ENCODE data around the gene GUCA2B. TPM values are rescaled to one million over a fixed set of nuclear protein-coding genes. Genes with fewer than 3 reads are reported as not detected.

The GUCA2B gene
- total RNA-seq, 1 donor from 2014 or later = not detected

DNA sequence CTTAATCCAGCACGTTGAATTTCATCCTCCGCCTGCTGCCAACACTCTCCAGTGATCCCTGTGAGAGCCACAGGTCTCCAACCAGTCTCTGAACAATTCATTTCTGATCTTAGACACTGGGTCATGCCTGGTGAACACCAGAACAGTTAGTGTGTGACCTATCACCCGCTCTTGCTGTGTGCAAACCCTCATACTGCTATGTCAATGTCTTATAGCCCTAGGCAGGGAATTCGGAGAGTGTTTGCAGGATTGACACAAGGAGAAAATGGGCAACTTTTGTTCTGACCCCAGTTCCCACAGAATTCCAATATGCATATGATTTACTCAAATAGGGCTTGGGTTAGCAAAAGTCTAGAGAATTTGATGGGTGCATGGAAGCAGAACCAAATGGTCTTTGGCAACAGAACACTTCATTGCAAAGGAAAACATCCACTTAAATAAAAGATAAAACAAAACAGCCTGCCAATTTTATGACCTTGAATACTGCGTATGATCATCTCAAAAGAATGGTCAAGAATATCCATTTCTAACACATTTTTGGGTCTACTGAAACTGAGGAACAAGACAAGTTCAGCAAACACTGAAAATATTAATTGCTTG, 23.0 kb upstream of the GUCA2B start:
- Mint-ChIP-seq H3K4me3 (ENCODE audit: unreplicated experiment) (no peak overlapping the region), H3K36me3 (ENCODE audit: low read depth, unreplicated experiment) (no peaks in the 10 kb centered on the region), H3K27ac (ENCODE audit: unreplicated experiment) (no peak overlapping the region), H3K9me3 (ENCODE audit: unreplicated experiment) (no peaks in the 10 kb centered on the region), H3K4me1 (ENCODE audit: low read depth, unreplicated experiment) (no peaks in the 10 kb centered on the region), H3K27me3 (ENCODE audit: low read depth, unreplicated experiment) (peaks cover 23% of the 10 kb centered on the region)
- Histone ChIP-seq H3K9me3 (ENCODE audit: insufficient read depth, low read depth, low read length) (no peaks in the 10 kb centered on the region), H3K79me2 (ENCODE audit: insufficient read depth, low read length) (no peaks in the 10 kb centered on the region), H3K4me3 (ENCODE audit: insufficient read depth, low read depth, low read length) (no peak overlapping the region), H3K27me3 (ENCODE audit: insufficient read depth, low read length) (peaks cover 5% of the 10 kb centered on the region), H3K9ac (ENCODE audit: low read length) (no peak overlapping the region), H3K4me2 (ENCODE audit: low read length) (no peak overlapping the region), H4K20me1 (ENCODE audit: insufficient read depth, low read length) (no peaks in the 10 kb centered on the region), H3K4me1 (ENCODE audit: insufficient read depth, low read length) (no peaks in the 10 kb centered on the region), H2AFZ (ENCODE audit: low read depth, low read length) (no peak overlapping the region), H3K36me3 (ENCODE audit: insufficient read depth, low read length) (no peaks in the 10 kb centered on the region), H3K27ac (ENCODE audit: low read depth, low read length) (no peak overlapping the region)
- TF ChIP-seq EZH2 (IDR thresholded peaks at IDR 0.05; ENCODE audit: insufficient read depth, low read length) (no peak), CTCF (IDR thresholded peaks at IDR 0.05; ENCODE audit: insufficient read depth, low read depth, low read length) (no peak)
- no peak for DNase-seq (ENCODE audit: low read depth)
- FAIRE-seq = no peak

- Mint-ChIP-seq H3K4me3 (ENCODE audit: unreplicated experiment) (no peak overlapping the region), H3K27me3 (ENCODE audit: low read depth, unreplicated experiment) (peaks cover 18% of the 10 kb centered on the region), H3K9me3 (ENCODE audit: unreplicated experiment) (no peaks in the 10 kb centered on the region), H3K4me1 (ENCODE audit: low read depth, unreplicated experiment) (no peaks in the 10 kb centered on the region), H3K36me3 (ENCODE audit: low read depth, unreplicated experiment) (no peaks in the 10 kb centered on the region), H3K27ac (ENCODE audit: unreplicated experiment) (no peak overlapping the region)
- TF ChIP-seq CTCF (IDR thresholded peaks at IDR 0.05; ENCODE audit: insufficient read depth, low read depth, low read length) = no peak
- no peak for TF ChIP-seq EZH2 (IDR thresholded peaks at IDR 0.05; ENCODE audit: insufficient read depth, low read length)
- Histone ChIP-seq H3K4me2 (ENCODE audit: low read length) (no peak overlapping the region), H3K36me3 (ENCODE audit: insufficient read depth, low read length) (no peaks in the 10 kb centered on the region), H3K9me3 (ENCODE audit: insufficient read depth, low read depth, low read length) (no peaks in the 10 kb centered on the region), H4K20me1 (ENCODE audit: insufficient read depth, low read length) (no peaks in the 10 kb centered on the region), H3K4me1 (ENCODE audit: insufficient read depth, low read length) (no peaks in the 10 kb centered on the region), H3K4me3 (ENCODE audit: insufficient read depth, low read depth, low read length) (no peak overlapping the region), H3K27me3 (ENCODE audit: insufficient read depth, low read length) (peaks cover 7% of the 10 kb centered on the region), H2AFZ (ENCODE audit: low read depth, low read length) (no peak overlapping the region), H3K27ac (ENCODE audit: low read depth, low read length) (no peak overlapping the region), H3K9ac (ENCODE audit: low read length) (no peak overlapping the region), H3K79me2 (ENCODE audit: insufficient read depth, low read length) (no peaks in the 10 kb centered on the region)
- FAIRE-seq = no peak
- no peak for DNase-seq (ENCODE audit: low read depth)
Observed at GRCh38 chr1:42133390-42133789, 19.8 kb upstream of the GUCA2B start.

GRCh38 chr1:42133809-42134526, 19.2 kb upstream of the GUCA2B start:
- H3K27ac ChIP-seq (ENCODE audit: low read depth, low read length) = no peak overlapping the region
- H3K9ac ChIP-seq (ENCODE audit: low read length) = no peak overlapping the region
- no peak overlapping the region for H2AFZ ChIP-seq (ENCODE audit: low read depth, low read length)
- no peak overlapping the region for H3K4me2 ChIP-seq (ENCODE audit: low read length)
- H3K9me3 ChIP-seq (ENCODE audit: insufficient read depth, low read depth, low read length) = no peaks in the 10 kb centered on the region
- H4K20me1 ChIP-seq (ENCODE audit: insufficient read depth, low read length) = no peaks in the 10 kb centered on the region
- no peak overlapping the region for H3K4me3 Mint-ChIP-seq (ENCODE audit: unreplicated experiment)
- DNase-seq (ENCODE audit: low read depth) = no peak
- H3K9me3 Mint-ChIP-seq (ENCODE audit: unreplicated experiment) = no peaks in the 10 kb centered on the region
- H3K27me3 Mint-ChIP-seq (ENCODE audit: low read depth, unreplicated experiment) = peaks cover 13% of the 10 kb centered on the region
- H3K4me1 Mint-ChIP-seq (ENCODE audit: low read depth, unreplicated experiment) = no peaks in the 10 kb centered on the region
- no peaks in the 10 kb centered on the region for H3K36me3 Mint-ChIP-seq (ENCODE audit: low read depth, unreplicated experiment)
- no peaks in the 10 kb centered on the region for H3K79me2 ChIP-seq (ENCODE audit: insufficient read depth, low read length)
- TF ChIP-seq EZH2 (IDR thresholded peaks at IDR 0.05; ENCODE audit: insufficient read depth, low read length) (no peak), CTCF (IDR thresholded peaks at IDR 0.05; ENCODE audit: insufficient read depth, low read depth, low read length) (no peak)
- no peak for FAIRE-seq
- H3K36me3 ChIP-seq (ENCODE audit: insufficient read depth, low read length) = no peaks in the 10 kb centered on the region
- no peak overlapping the region for H3K27ac Mint-ChIP-seq (ENCODE audit: unreplicated experiment)
- no peak overlapping the region for H3K4me3 ChIP-seq (ENCODE audit: insufficient read depth, low read depth, low read length)
- no peaks in the 10 kb centered on the region for H3K4me1 ChIP-seq (ENCODE audit: insufficient read depth, low read length)
- peaks cover 2% of the 10 kb centered on the region for H3K27me3 ChIP-seq (ENCODE audit: insufficient read depth, low read length)
